NCI-H2029 (cell line): ENCODE measurements around the gene SKIC8.

Experiments
- DNase-seq: peaks from one replicate; lab custom pipeline; 2025; lab: John Stamatoyannopoulos, UW

The SKIC8 gene

GRCh38 chr15:78299101-78299930 is at the start of gene SKIC8:
Gene SKIC8, minus strand, starts transcription at chr15:78299609. Its CDS starts 3,923 bp downstream, at chr15:78295686.
- peak; percentile 79 for DNase-seq

GRCh38 chr15:78347586-78348543 is 48.5 kb upstream of the SKIC8 start:
- peak; percentile 23 for DNase-seq

- no peak for DNase-seq
These were observed 46.2 kb upstream of the SKIC8 start for GRCh38 chr15:78345396-78346125.

GRCh38 chr15:78343276-78344060 is 44.1 kb upstream of the SKIC8 start:
- DNase-seq = no peak

- no peak for DNase-seq
These were observed 42.6 kb upstream of the SKIC8 start for GRCh38 chr15:78342021-78342420.

- DNase-seq = no peak
These were observed 41.9 kb upstream of the SKIC8 start for GRCh38 chr15:78341057-78341987.

- peak; percentile 6 for DNase-seq
These were observed 41.0 kb upstream of the SKIC8 start, which contains the start of gene CRABP1 for GRCh38 chr15:78340231-78341056. Gene CRABP1, plus strand, starts transcription at chr15:78340353. Its CDS starts 76 bp downstream, at chr15:78340429.

GRCh38 chr15:78339559-78339958 is 40.1 kb upstream of the SKIC8 start:
- DNase-seq = no peak

GRCh38 chr15:78338781-78339180 is 39.4 kb upstream of the SKIC8 start:
- no peak for DNase-seq

- DNase-seq = no peak
These were observed 36.6 kb upstream of the SKIC8 start for GRCh38 chr15:78335985-78336384.

GRCh38 chr15:78334845-78335244 is 35.4 kb upstream of the SKIC8 start:
- DNase-seq = no peak

GRCh38 chr15:78329625-78330024 is 30.2 kb upstream of the SKIC8 start:
- DNase-seq = no peak

- DNase-seq = no peak
These were observed 28.1 kb upstream of the SKIC8 start for GRCh38 chr15:78327466-78327865.

GRCh38 chr15:78325092-78325843 is 25.9 kb upstream of the SKIC8 start:
- no peak for DNase-seq

- DNase-seq = no peak
These were observed 24.7 kb upstream of the SKIC8 start for GRCh38 chr15:78324144-78324543.

- no peak for DNase-seq
These were observed 24.3 kb upstream of the SKIC8 start for GRCh38 chr15:78323693-78324092.

GRCh38 chr15:78322724-78323521 is 23.5 kb upstream of the SKIC8 start:
- no peak for DNase-seq

- DNase-seq = no peak
These were observed 22.8 kb upstream of the SKIC8 start for GRCh38 chr15:78322243-78322642.
